H9 (cell line): ENCODE measurements around the gene DISC1. TPM values are rescaled to one million over a fixed set of nuclear protein-coding genes. Genes with fewer than 3 reads are reported as not detected.

Source experiments
- DNase-seq: peaks from one replicate; pipeline ENCODE4 v3.0.0-alpha.2; 2017
- H2AFZ ChIP-seq: one replicate; pipeline ENCODE4 v1.6.1; 2013; ENCODE audit warnings: mild to moderate bottlenecking, low read length, control low read depth, moderate library complexity
- H2AK5ac ChIP-seq: 2 replicates; pipeline ENCODE4 v1.6.1; 2013; ENCODE audit warnings: low read length, control low read depth, mixed read lengths; ENCODE audit not compliant: insufficient read length
- H2BK120ac ChIP-seq: one replicate; pipeline ENCODE4 v1.6.1; 2013; ENCODE audit warnings: low read depth, mild to moderate bottlenecking, low read length, control low read depth, inconsistent platforms; ENCODE audit not compliant: poor library complexity, severe bottlenecking
- H2BK12ac ChIP-seq: 2 replicates; pipeline ENCODE4 v1.6.1; 2013; ENCODE audit warnings: low read length, control low read depth, mixed read lengths, low read depth; ENCODE audit not compliant: insufficient read length
- H2BK15ac ChIP-seq: 2 replicates; pipeline ENCODE4 v1.6.1; 2013; ENCODE audit warnings: low read depth, low read length, control low read depth
- H2BK20ac ChIP-seq: one replicate; pipeline ENCODE4 v1.6.1; 2013; ENCODE audit warnings: low read depth, mild to moderate bottlenecking, low read length, control low read depth, inconsistent platforms; ENCODE audit not compliant: poor library complexity, severe bottlenecking
- H2BK5ac ChIP-seq: 2 replicates; pipeline ENCODE4 v1.6.1; 2013; ENCODE audit warnings: low read length, control low read depth, mixed read lengths; ENCODE audit not compliant: insufficient read length
- H3K14ac ChIP-seq: 2 replicates; pipeline ENCODE4 v1.6.1; 2013; ENCODE audit warnings: low read length, control low read depth; ENCODE audit not compliant: insufficient read depth
- H3K18ac ChIP-seq: 2 replicates; pipeline ENCODE4 v1.6.1; 2013; ENCODE audit warnings: low read depth, mild to moderate bottlenecking, mixed read lengths, low read length, control low read depth; ENCODE audit not compliant: insufficient read length
- H3K23ac ChIP-seq: 2 replicates; pipeline ENCODE4 v1.6.1; 2013; ENCODE audit warnings: low read length, control low read depth, mixed read lengths, low read depth; ENCODE audit not compliant: insufficient read length
- H3K23me2 ChIP-seq: 2 replicates; pipeline ENCODE4 v1.6.1; 2013; ENCODE audit warnings: low read depth, mild to moderate bottlenecking, mixed read lengths, low read length, control low read depth; ENCODE audit not compliant: insufficient read length, poor library complexity, severe bottlenecking
- H3K27ac ChIP-seq: 2 replicates; pipeline ENCODE4 v1.5.1; 2013; ENCODE audit warnings: low read length, control low read depth, mixed read lengths, low read depth; ENCODE audit not compliant: insufficient read length
- H3K27me3 ChIP-seq: 2 replicates; pipeline ENCODE4 v1.6.1; 2013; ENCODE audit warnings: low read length, control low read depth, inconsistent platforms; ENCODE audit not compliant: insufficient read depth
- H3K4ac ChIP-seq: 2 replicates; pipeline ENCODE4 v1.6.1; 2013; ENCODE audit warnings: low read depth, mild to moderate bottlenecking, control low read depth, inconsistent platforms, low read length, moderate library complexity
- H3K4me1 ChIP-seq: 2 replicates; pipeline ENCODE4 v1.6.1; 2013; ENCODE audit warnings: low read length, control low read depth, inconsistent platforms; ENCODE audit not compliant: insufficient read depth
- H3K4me2 ChIP-seq: 2 replicates; pipeline ENCODE4 v1.6.1; 2013; ENCODE audit warnings: low read length, control low read depth, mixed read lengths; ENCODE audit not compliant: insufficient read length, insufficient read depth
- H3K56ac ChIP-seq: 2 replicates; pipeline ENCODE4 v1.6.1; 2013; ENCODE audit warnings: low read depth, mild to moderate bottlenecking, mixed read lengths, low read length, control low read depth; ENCODE audit not compliant: insufficient read length
- H3K79me1 ChIP-seq: 2 replicates; pipeline ENCODE4 v1.6.1; 2013; ENCODE audit warnings: low read depth, mild to moderate bottlenecking, moderate library complexity, low read length, control low read depth, inconsistent platforms; ENCODE audit not compliant: insufficient read depth, poor library complexity, severe bottlenecking
- H3K79me2 ChIP-seq: 2 replicates; pipeline ENCODE4 v1.6.1; 2013; ENCODE audit warnings: low read length, control low read depth, inconsistent platforms; ENCODE audit not compliant: insufficient read depth
- H3K9ac ChIP-seq: 2 replicates; pipeline ENCODE4 v1.6.1; 2013; ENCODE audit warnings: low read length, control low read depth, mixed read lengths; ENCODE audit not compliant: insufficient read length; ENCODE audit errors: extremely low read depth
- H3K9me3 ChIP-seq: one replicate; pipeline ENCODE4 v1.6.1; 2013; ENCODE audit warnings: low read depth, low read length, inconsistent platforms; ENCODE audit not compliant: control insufficient read depth
- H3T11ph ChIP-seq: one replicate; pipeline ENCODE4 v1.6.1; 2013; ENCODE audit warnings: mild to moderate bottlenecking, low read length, control low read depth, inconsistent platforms
- H4K20me1 ChIP-seq: one replicate; pipeline ENCODE4 v1.6.1; 2013; ENCODE audit not compliant: control insufficient read depth, insufficient read length, insufficient read depth
- H4K5ac ChIP-seq: 2 replicates; pipeline ENCODE4 v1.6.1; 2013; ENCODE audit warnings: low read depth, mild to moderate bottlenecking, mixed read lengths, low read length, control low read depth; ENCODE audit not compliant: insufficient read length
- H4K8ac ChIP-seq: replicated peaks from 2 replicates; pipeline ENCODE4 v1.6.1; 2013; ENCODE audit warnings: low read length, control low read depth, mixed read lengths, low read depth; ENCODE audit not compliant: insufficient read length
- H4K91ac ChIP-seq: 2 replicates; pipeline ENCODE4 v1.6.1; 2013; ENCODE audit warnings: low read depth, mild to moderate bottlenecking, moderate library complexity, mixed read lengths, low read length, control low read depth; ENCODE audit not compliant: insufficient read length
- H3K27ac Mint-ChIP-seq, 3 experiments: 2 replicates in 2 of 3; 3 replicates in 1 of 3; pipeline ENCODE4 v1.8.0; 2020 to 2021; ENCODE audit warnings: mixed read lengths in 3 of 3, mild to moderate bottlenecking in 1 of 3, moderate library complexity in 1 of 3
- H3K27me3 Mint-ChIP-seq: 2 replicates; pipeline ENCODE4 v1.8.0; 2021; ENCODE audit warnings: low read depth, mild to moderate bottlenecking, moderate library complexity, mixed read lengths
- H3K36me3 Mint-ChIP-seq, 3 experiments: 2 replicates in 2 of 3; 3 replicates in 1 of 3; pipeline ENCODE4 v1.8.0; 2020 to 2021; ENCODE audit warnings: low read depth in 3 of 3, mixed read lengths in 3 of 3; ENCODE audit not compliant: insufficient read depth in 1 of 3
- H3K4me1 Mint-ChIP-seq, 2 experiments: 2 replicates each; pipeline ENCODE4 v1.8.0; 2020; ENCODE audit warnings: mixed read lengths in 2 of 2
- H3K4me3 Mint-ChIP-seq, 2 experiments: 2 replicates in 1 of 2; 3 replicates in 1 of 2; pipeline ENCODE4 v1.8.0; 2020 to 2021; ENCODE audit warnings: mild to moderate bottlenecking in 2 of 2, mixed read lengths in 2 of 2, moderate library complexity in 1 of 2
- H3K9me3 Mint-ChIP-seq, 2 experiments: 2 replicates in 1 of 2; 3 replicates in 1 of 2; pipeline ENCODE4 v1.8.0; 2020; ENCODE audit warnings: mild to moderate bottlenecking in 2 of 2, mixed read lengths in 2 of 2, moderate library complexity in 1 of 2
- CTCF ChIP-seq: fragments of 200-600 bp; sonication (generic); conservative IDR thresholded peaks from 3 replicates; pipeline ENCODE4 v1.8.0; 2021; ENCODE audit warnings: antibody characterized with exemption, mild to moderate bottlenecking
- WGBS: extraction: QIAGEN DNeasy Blood & Tissue Kit; methylation state at CpG from one replicate; pipeline ENCODE4 v1.1.7; 2013; ENCODE audit warnings: missing lambda C conversion rate, low lambda C conversion rate, mixed read lengths; ENCODE audit not compliant: insufficient read length; ENCODE audit errors: extremely low coverage; 5-methylcytosine and 5-hydroxymethylcytosine counted together
- total RNA-seq: library from RNA; stranded (reverse); gene quantifications from 2 replicates; pipeline ENCODE4 v1.2.1, GENCODE V29; 2021

DISC1 gene
- total RNA-seq, 1 experiment from 2014 or later, result 2.5 TPM

DNA sequence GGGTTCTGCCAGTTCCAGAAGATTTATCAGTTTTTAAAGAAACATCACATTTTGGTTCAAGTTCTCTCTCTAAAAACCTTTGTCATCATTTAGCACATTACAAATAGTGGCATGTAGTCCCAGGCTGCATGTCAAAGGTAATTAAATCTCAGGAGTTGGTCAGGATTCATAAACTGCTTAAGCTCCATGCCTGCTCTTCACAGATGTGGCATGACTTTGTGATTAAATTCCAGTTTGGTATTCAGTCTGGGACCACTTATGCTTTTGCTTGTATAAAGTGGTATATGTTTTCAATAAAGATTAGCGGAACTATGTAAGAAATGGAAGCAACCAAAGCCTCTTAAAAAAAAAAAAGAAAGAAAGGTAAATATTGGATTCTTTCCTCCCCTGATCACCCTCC lies 408.0 kb downstream of the DISC1 start:
- H3K27ac ChIP-seq, result no peak overlapping the region
- peaks cover 23% of the 10 kb centered on the region for H3K27me3 Mint-ChIP-seq
- no peaks in the 10 kb centered on the region for H3K27me3 ChIP-seq
- no peak overlapping the region for H3K18ac ChIP-seq
- H3K56ac ChIP-seq, result no peak overlapping the region
- no peak overlapping the region for H4K91ac ChIP-seq
- H3K79me2 ChIP-seq, result no peaks in the 10 kb centered on the region
- no peak overlapping the region for H3K9ac ChIP-seq
- H3T11ph ChIP-seq, result no peak overlapping the region
- no peaks in the 10 kb centered on the region for H3K79me1 ChIP-seq
- H2AFZ ChIP-seq, result no peak overlapping the region
- peaks cover 2% of the 10 kb centered on the region for H3K23me2 ChIP-seq
- H3K4me1 ChIP-seq, result no peaks in the 10 kb centered on the region; the same call in 1 of the 2 replicates
- no peaks in the 10 kb centered on the region; a peak in 1 of 5 replicates for H3K9me3 Mint-ChIP-seq
- no CpG with 5 or more reads among the region's 1 CpG for WGBS
- DNase-seq, result no peak
- no peak overlapping the region for H4K8ac ChIP-seq
- no peak overlapping the region for H3K27ac Mint-ChIP-seq
- H2BK20ac ChIP-seq, result no peak overlapping the region
- H2BK15ac ChIP-seq, result no peak overlapping the region
- H2BK12ac ChIP-seq, result no peak overlapping the region
- H3K36me3 Mint-ChIP-seq, result no peaks in the 10 kb centered on the region
- H2BK120ac ChIP-seq, result no peak overlapping the region
- peaks cover 14 to 15% of the 10 kb centered on the region in 2 experiments for H3K4me1 Mint-ChIP-seq
- no peaks in the 10 kb centered on the region for H4K20me1 ChIP-seq
- H2BK5ac ChIP-seq, result no peak overlapping the region
- no peak overlapping the region for H3K4ac ChIP-seq
- no peak overlapping the region for H2AK5ac ChIP-seq
- H3K4me3 Mint-ChIP-seq, result no peak overlapping the region
- H3K14ac ChIP-seq, result no peak overlapping the region
- no peaks in the 10 kb centered on the region for H3K9me3 ChIP-seq
- no peak overlapping the region for H3K4me2 ChIP-seq
- H4K5ac ChIP-seq, result no peak overlapping the region
- TF ChIP-seq CTCF, result no peak
- H3K23ac ChIP-seq, result no peak overlapping the region
